ENCODE data around the gene MRPL55. TPM values are rescaled to one million over a fixed set of nuclear protein-coding genes. Genes with fewer than 3 reads are reported as not detected.

The MRPL55 gene
- total RNA-seq, 6 experiments from 2014 or later = 24.2 to 75.9 (median 38.0) TPM

- no peak overlapping the region for H3K4me3 ChIP-seq
- TF ChIP-seq CTCF (IDR thresholded peaks at IDR 0.05) = no peak
- TF ChIP-seq POLR2A (IDR thresholded peaks at IDR 0.05) = no peak
- H3K9me3 ChIP-seq = no peaks in the 10 kb centered on the region
- DNase-seq (peak in 1 of 3 donors; percentile 53), ATAC-seq (no peak)
- intact Hi-C loops (cut with DNase I) = no loop called here
- 10% methylated on average over 2 of the region's 66 CpGs for WGBS (ENCODE audit: insufficient coverage, low coverage, low lambda C conversion rate, missing lambda C conversion rate)
- no peaks in the 10 kb centered on the region for H3K4me1 ChIP-seq
- H3K27ac ChIP-seq = no peak overlapping the region
- no peaks in the 10 kb centered on the region for H3K36me3 ChIP-seq
- peaks cover 0 to 25% of the 10 kb centered on the region in 2 donors for H3K27me3 ChIP-seq
Measured at GRCh38 chr1:228058949-228059633, 50.0 kb downstream of the MRPL55 start.

DNA sequence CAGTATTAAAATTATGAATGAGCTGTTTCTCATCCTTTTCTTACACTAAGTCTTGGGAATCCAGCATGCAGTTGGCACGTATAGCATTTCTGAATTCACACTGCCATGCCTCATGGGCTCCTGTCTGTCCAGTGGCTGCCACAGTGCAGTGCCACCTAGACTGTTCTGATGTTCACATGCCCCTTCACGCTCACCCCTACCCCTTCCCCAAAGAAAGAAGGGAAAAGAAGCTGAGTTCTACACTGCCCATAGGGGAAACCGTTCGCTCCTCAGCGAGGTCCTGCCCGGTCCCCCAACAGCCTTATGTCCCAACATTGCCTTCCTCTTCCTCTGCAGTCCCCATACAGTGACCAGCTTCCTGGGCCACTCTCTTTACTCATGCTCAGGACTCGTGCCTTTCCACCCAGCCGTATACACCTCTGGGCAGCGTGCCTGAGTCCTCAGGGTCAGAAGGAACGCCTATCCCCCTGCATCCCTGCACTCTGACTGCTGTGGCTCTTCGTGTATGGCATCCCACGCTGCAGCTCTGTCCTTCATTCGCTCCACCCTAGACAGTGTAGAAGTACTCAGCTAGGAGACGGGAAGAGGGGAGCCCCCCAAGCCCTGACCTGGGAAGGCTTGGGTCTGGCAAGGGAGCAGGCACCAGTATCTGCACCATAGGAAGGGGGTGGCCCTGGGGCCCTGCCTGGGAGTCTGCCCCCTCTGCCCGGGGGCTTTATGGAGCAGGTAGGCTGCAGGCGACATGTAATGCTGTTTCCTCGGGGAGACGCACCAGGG, 50.7 kb downstream of the MRPL55 start:
- 59% methylated on average over 13 of the region's 18 CpGs for WGBS (ENCODE audit: insufficient coverage, low coverage, low lambda C conversion rate, missing lambda C conversion rate)
- no peaks in the 10 kb centered on the region for H3K9me3 ChIP-seq
- intact Hi-C loops (cut with DNase I) = no loop called here
- peaks cover 0 to 25% of the 10 kb centered on the region in 2 donors for H3K27me3 ChIP-seq
- H3K36me3 ChIP-seq = no peaks in the 10 kb centered on the region
- DNase-seq = peak in 1 of 3 donors; percentile 34
- TF ChIP-seq POLR2A (IDR thresholded peaks at IDR 0.05) (no peak), CTCF (IDR thresholded peaks at IDR 0.05) (no peak)
- no peaks in the 10 kb centered on the region for H3K4me1 ChIP-seq
- H3K27ac ChIP-seq = no peak overlapping the region
- H3K4me3 ChIP-seq = no peak overlapping the region
- ATAC-seq = no peak

Small RNA genes within 50 kb of the gene (microRNA-seq; reads per million reads assigned to microRNA genes)
- gene MIR3620 = 1.3 to 1.4 reads per million in 2 donors

Small RNA genes within 50 kb of the gene (small RNA-seq; reads per million reads assigned to genes)
- 0 reads per million in 2 experiments for gene AL359510.1

Other genes starting within 250 kb of the MRPL55 start
- gene WNT9A, start 161.4 kb downstream of the MRPL55 start, total RNA-seq = under 1 TPM in 5 of 6 experiments, not detected in 1; 0.09 to 0.19 (median 0.10) TPM
- gene WNT3A, start 102.3 kb downstream of the MRPL55 start, total RNA-seq = not detected
- gene ARF1, start 26.6 kb downstream of the MRPL55 start, total RNA-seq = 100 to 1,000 TPM; 143 to 261 (median 193) TPM
- 1 to 10 TPM; 3.4 to 6.3 (median 5.2) TPM for gene C1orf35, start 6.0 kb downstream of the MRPL55 start, total RNA-seq
- gene GUK1, start 31.0 kb upstream of the MRPL55 start, total RNA-seq = 100 to 1,000 TPM in 4 of 6 experiments, 10 to 100 TPM in 2; 78.0 to 235 (median 108) TPM
- gene GJC2, start 40.6 kb upstream of the MRPL55 start, total RNA-seq = under 1 TPM in 5 of 6 experiments, not detected in 1; 0.12 to 0.44 (median 0.16) TPM
- 1 to 10 TPM; 5.1 to 8.0 (median 6.1) TPM for gene IBA57, start 56.5 kb upstream of the MRPL55 start, total RNA-seq
- 1 to 10 TPM in 5 of 6 experiments, under 1 TPM in 1; 0.43 to 3.5 (median 2.0) TPM for gene OBSCN, start 98.7 kb upstream of the MRPL55 start, total RNA-seq